GM19328 (cell line): ENCODE data around the gene GPATCH2.

ENCODE experiments used
- ATAC-seq: cut with Tn5 transposase; IDR thresholded peaks from one replicate; pipeline ENCODE4 v1.9.1; 2021; ENCODE audit warnings: mild to moderate bottlenecking, moderate library complexity; ENCODE audit not compliant: unreplicated experiment

The GPATCH2 gene

DNA sequence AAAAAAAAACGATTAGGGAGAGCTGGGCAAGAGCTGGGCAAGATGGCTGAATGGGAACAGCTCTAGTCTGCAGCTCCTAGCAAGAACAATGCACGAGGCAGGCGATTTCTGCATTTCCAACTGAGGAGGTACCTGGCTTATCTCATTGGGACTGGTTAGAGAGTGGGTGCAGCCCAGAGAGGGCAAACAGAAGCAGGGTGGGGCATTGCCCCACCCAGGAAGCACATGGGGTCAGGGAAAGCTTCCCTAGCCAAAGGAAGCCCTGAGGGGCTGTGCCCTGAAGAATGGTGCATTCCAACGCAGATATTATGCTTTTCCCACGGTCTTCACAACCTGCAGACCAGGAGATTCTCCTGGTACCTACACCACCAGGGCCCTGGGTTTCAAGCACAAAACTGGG lies 251.6 kb downstream of the GPATCH2 start:
- no peak for ATAC-seq
